ENCODE data around the gene NTPCR.

NTPCR gene

GRCh38 chr1:232904566-232904965 is 45.8 kb upstream of the NTPCR start:
- Histone ChIP-seq H3K56ac (ENCODE audit: low read length) (no peak overlapping the region), H2BK120ac (ENCODE audit: low read depth, low read length) (no peak overlapping the region), H3K79me1 (ENCODE audit: low read length) (no peaks in the 10 kb centered on the region), H2BK5ac (ENCODE audit: low read length) (no peak overlapping the region), H3K79me2 (ENCODE audit: control insufficient read depth, insufficient read depth, low read length) (no peaks in the 10 kb centered on the region), H3K23ac (ENCODE audit: low read length) (no peak overlapping the region), H2AK5ac (ENCODE audit: low read length) (no peak overlapping the region), H4K5ac (ENCODE audit: low read length) (no peak overlapping the region), H3K4me3 (ENCODE audit: low read length) (no peak overlapping the region), H3K27ac (ENCODE audit: low read depth, low read length) (no peak overlapping the region), H2BK15ac (replicated peaks; ENCODE audit: low read depth) (no peak overlapping the region), H3K36me3 (ENCODE audit: control insufficient read depth, insufficient read depth, low read length) (no peaks in the 10 kb centered on the region), H3K4me1 (ENCODE audit: control insufficient read depth, low read depth, low read length) (peaks cover 8% of the 10 kb centered on the region), H3K4ac (ENCODE audit: low read depth, low read length) (no peak overlapping the region), H3K18ac (ENCODE audit: low read length) (no peak overlapping the region), H3K4me2 (ENCODE audit: low read length) (no peak overlapping the region), H3K9ac (ENCODE audit: low read length) (no peak overlapping the region), H3K27me3 (ENCODE audit: insufficient read depth, low read length, poor library complexity) (no peaks in the 10 kb centered on the region), H4K8ac (ENCODE audit: low read depth, low read length) (no peak overlapping the region)
- peak; percentile 44 for DNase-seq
- WGBS (ENCODE audit: extremely low coverage, insufficient coverage, low lambda C conversion rate) = no CpG with 5 or more reads among the region's 1 CpG

GRCh38 chr1:232905331-232906034 is 44.9 kb upstream of the NTPCR start:
- Histone ChIP-seq H3K4me3 (ENCODE audit: low read length) (no peak overlapping the region), H3K18ac (ENCODE audit: low read length) (no peak overlapping the region), H4K8ac (ENCODE audit: low read depth, low read length) (no peak overlapping the region), H3K23ac (ENCODE audit: low read length) (no peak overlapping the region), H3K4ac (ENCODE audit: low read depth, low read length) (no peak overlapping the region), H2BK120ac (ENCODE audit: low read depth, low read length) (no peak overlapping the region), H3K79me2 (ENCODE audit: control insufficient read depth, insufficient read depth, low read length) (no peaks in the 10 kb centered on the region), H2BK15ac (replicated peaks; ENCODE audit: low read depth) (no peak overlapping the region), H4K5ac (ENCODE audit: low read length) (no peak overlapping the region), H3K36me3 (ENCODE audit: control insufficient read depth, insufficient read depth, low read length) (no peaks in the 10 kb centered on the region), H3K4me2 (ENCODE audit: low read length) (no peak overlapping the region), H3K4me1 (ENCODE audit: control insufficient read depth, low read depth, low read length) (peaks cover 8% of the 10 kb centered on the region), H3K27ac (ENCODE audit: low read depth, low read length) (no peak overlapping the region), H2AK5ac (ENCODE audit: low read length) (no peak overlapping the region), H3K27me3 (ENCODE audit: insufficient read depth, low read length, poor library complexity) (no peaks in the 10 kb centered on the region), H3K56ac (ENCODE audit: low read length) (no peak overlapping the region), H2BK5ac (ENCODE audit: low read length) (no peak overlapping the region), H3K9ac (ENCODE audit: low read length) (no peak overlapping the region), H3K79me1 (ENCODE audit: low read length) (no peaks in the 10 kb centered on the region)
- peak; percentile 84 for DNase-seq
- no CpG with 5 or more reads among the region's 4 CpGs for WGBS (ENCODE audit: extremely low coverage, insufficient coverage, low lambda C conversion rate)

GRCh38 chr1:232906441-232906840 is 44.0 kb upstream of the NTPCR start:
- Histone ChIP-seq H3K4me1 (ENCODE audit: control insufficient read depth, low read depth, low read length) (peaks cover 3% of the 10 kb centered on the region), H4K8ac (ENCODE audit: low read depth, low read length) (no peak overlapping the region), H3K56ac (ENCODE audit: low read length) (no peak overlapping the region), H2BK15ac (replicated peaks; ENCODE audit: low read depth) (no peak overlapping the region), H3K79me1 (ENCODE audit: low read length) (no peaks in the 10 kb centered on the region), H3K79me2 (ENCODE audit: control insufficient read depth, insufficient read depth, low read length) (no peaks in the 10 kb centered on the region), H3K4me2 (ENCODE audit: low read length) (no peak overlapping the region), H3K27ac (ENCODE audit: low read depth, low read length) (no peak overlapping the region), H2BK5ac (ENCODE audit: low read length) (no peak overlapping the region), H3K18ac (ENCODE audit: low read length) (no peak overlapping the region), H2BK120ac (ENCODE audit: low read depth, low read length) (no peak overlapping the region), H3K36me3 (ENCODE audit: control insufficient read depth, insufficient read depth, low read length) (no peaks in the 10 kb centered on the region), H3K9ac (ENCODE audit: low read length) (no peak overlapping the region), H4K5ac (ENCODE audit: low read length) (no peak overlapping the region), H3K27me3 (ENCODE audit: insufficient read depth, low read length, poor library complexity) (no peaks in the 10 kb centered on the region), H2AK5ac (ENCODE audit: low read length) (no peak overlapping the region), H3K23ac (ENCODE audit: low read length) (no peak overlapping the region), H3K4ac (ENCODE audit: low read depth, low read length) (no peak overlapping the region), H3K4me3 (ENCODE audit: low read length) (no peak overlapping the region)
- no CpG with 5 or more reads among the region's 6 CpGs for WGBS (ENCODE audit: extremely low coverage, insufficient coverage, low lambda C conversion rate)
- no peak for DNase-seq

- Histone ChIP-seq H3K9ac (ENCODE audit: low read length) (no peak overlapping the region), H4K5ac (ENCODE audit: low read length) (no peak overlapping the region), H3K79me1 (ENCODE audit: low read length) (no peaks in the 10 kb centered on the region), H2BK5ac (ENCODE audit: low read length) (no peak overlapping the region), H3K36me3 (ENCODE audit: control insufficient read depth, insufficient read depth, low read length) (no peaks in the 10 kb centered on the region), H3K4me2 (ENCODE audit: low read length) (no peak overlapping the region), H3K18ac (ENCODE audit: low read length) (no peak overlapping the region), H4K8ac (ENCODE audit: low read depth, low read length) (no peak overlapping the region), H3K4ac (ENCODE audit: low read depth, low read length) (no peak overlapping the region), H3K79me2 (ENCODE audit: control insufficient read depth, insufficient read depth, low read length) (no peaks in the 10 kb centered on the region), H3K23ac (ENCODE audit: low read length) (no peak overlapping the region), H2BK120ac (ENCODE audit: low read depth, low read length) (no peak overlapping the region), H3K4me3 (ENCODE audit: low read length) (no peak overlapping the region), H3K27me3 (ENCODE audit: insufficient read depth, low read length, poor library complexity) (no peaks in the 10 kb centered on the region), H3K56ac (ENCODE audit: low read length) (no peak overlapping the region), H2AK5ac (ENCODE audit: low read length) (no peak overlapping the region), H3K27ac (ENCODE audit: low read depth, low read length) (no peak overlapping the region), H2BK15ac (replicated peaks; ENCODE audit: low read depth) (no peak overlapping the region), H3K4me1 (ENCODE audit: control insufficient read depth, low read depth, low read length) (no peaks in the 10 kb centered on the region)
- no peak for DNase-seq
- WGBS (ENCODE audit: extremely low coverage, insufficient coverage, low lambda C conversion rate) = no CpG with 5 or more reads among the region's 7 CpGs
These were observed 41.6 kb upstream of the NTPCR start for GRCh38 chr1:232908831-232909230.

- no CpG with 5 or more reads among the region's 4 CpGs for WGBS (ENCODE audit: extremely low coverage, insufficient coverage, low lambda C conversion rate)
These were observed 40.7 kb upstream of the NTPCR start for GRCh38 chr1:232909752-232910151.

GRCh38 chr1:232911027-232911599 is 39.3 kb upstream of the NTPCR start:
- Histone ChIP-seq H2BK5ac (ENCODE audit: low read length) (no peak overlapping the region), H3K27me3 (ENCODE audit: insufficient read depth, low read length, poor library complexity) (no peaks in the 10 kb centered on the region), H3K36me3 (ENCODE audit: control insufficient read depth, insufficient read depth, low read length) (no peaks in the 10 kb centered on the region), H3K9ac (ENCODE audit: low read length) (no peak overlapping the region), H3K79me2 (ENCODE audit: control insufficient read depth, insufficient read depth, low read length) (no peaks in the 10 kb centered on the region), H4K5ac (ENCODE audit: low read length) (no peak overlapping the region), H3K4me2 (ENCODE audit: low read length) (no peak overlapping the region), H2BK15ac (replicated peaks; ENCODE audit: low read depth) (no peak overlapping the region), H3K56ac (ENCODE audit: low read length) (no peak overlapping the region), H3K23ac (ENCODE audit: low read length) (no peak overlapping the region), H2BK120ac (ENCODE audit: low read depth, low read length) (no peak overlapping the region), H3K4me1 (ENCODE audit: control insufficient read depth, low read depth, low read length) (no peaks in the 10 kb centered on the region), H3K79me1 (ENCODE audit: low read length) (no peaks in the 10 kb centered on the region), H3K4ac (ENCODE audit: low read depth, low read length) (no peak overlapping the region), H3K4me3 (ENCODE audit: low read length) (no peak overlapping the region), H4K8ac (ENCODE audit: low read depth, low read length) (no peak overlapping the region), H3K27ac (ENCODE audit: low read depth, low read length) (no peak overlapping the region), H3K18ac (ENCODE audit: low read length) (no peak overlapping the region), H2AK5ac (ENCODE audit: low read length) (no peak overlapping the region)
- WGBS (ENCODE audit: extremely low coverage, insufficient coverage, low lambda C conversion rate) = 100% methylated on average over 1 of the region's 5 CpGs
- DNase-seq = no peak

More at GRCh38 chr1:232909752-232910151, 40.7 kb upstream of the NTPCR start:
- DNase-seq = no peak
- H3K36me3 ChIP-seq (ENCODE audit: control insufficient read depth, insufficient read depth, low read length) = no peaks in the 10 kb centered on the region
- no peak overlapping the region for H3K9ac ChIP-seq (ENCODE audit: low read length)
- no peak overlapping the region for H2BK15ac ChIP-seq (replicated peaks; ENCODE audit: low read depth)
- no peak overlapping the region for H2AK5ac ChIP-seq (ENCODE audit: low read length)
- H3K4me3 ChIP-seq (ENCODE audit: low read length) = no peak overlapping the region
- H3K4ac ChIP-seq (ENCODE audit: low read depth, low read length) = no peak overlapping the region
- no peak overlapping the region for H3K56ac ChIP-seq (ENCODE audit: low read length)
- H2BK5ac ChIP-seq (ENCODE audit: low read length) = no peak overlapping the region
- H3K27ac ChIP-seq (ENCODE audit: low read depth, low read length) = no peak overlapping the region
- no peak overlapping the region for H4K8ac ChIP-seq (ENCODE audit: low read depth, low read length)
- no peak overlapping the region for H2BK120ac ChIP-seq (ENCODE audit: low read depth, low read length)
- H3K23ac ChIP-seq (ENCODE audit: low read length) = no peak overlapping the region
- H3K4me2 ChIP-seq (ENCODE audit: low read length) = no peak overlapping the region
- no peak overlapping the region for H4K5ac ChIP-seq (ENCODE audit: low read length)
- no peaks in the 10 kb centered on the region for H3K27me3 ChIP-seq (ENCODE audit: insufficient read depth, low read length, poor library complexity)
- H3K79me2 ChIP-seq (ENCODE audit: control insufficient read depth, insufficient read depth, low read length) = no peaks in the 10 kb centered on the region
- no peak overlapping the region for H3K18ac ChIP-seq (ENCODE audit: low read length)
- H3K4me1 ChIP-seq (ENCODE audit: control insufficient read depth, low read depth, low read length) = no peaks in the 10 kb centered on the region
- H3K79me1 ChIP-seq (ENCODE audit: low read length) = no peaks in the 10 kb centered on the region
